Activated CD4-positive, alpha-beta T cell treated with anti-CD3 and anti-CD28 coated beads, Interleukin-2, amount 50 U/mL, for 16 hours (primary cell): Measurements from ENCODE around the gene ME1.

ENCODE experiments used
- DNase-seq: peaks from one replicate; pipeline ENCODE4 v3.0.0-alpha.2; 2020

The ME1 gene

GRCh38 chr6:83185096-83185495 is 245.8 kb downstream of the ME1 start:
- DNase-seq, result no peak

- DNase-seq, result no peak
Observed at GRCh38 chr6:83183082-83183828, 247.6 kb downstream of the ME1 start.

DNA sequence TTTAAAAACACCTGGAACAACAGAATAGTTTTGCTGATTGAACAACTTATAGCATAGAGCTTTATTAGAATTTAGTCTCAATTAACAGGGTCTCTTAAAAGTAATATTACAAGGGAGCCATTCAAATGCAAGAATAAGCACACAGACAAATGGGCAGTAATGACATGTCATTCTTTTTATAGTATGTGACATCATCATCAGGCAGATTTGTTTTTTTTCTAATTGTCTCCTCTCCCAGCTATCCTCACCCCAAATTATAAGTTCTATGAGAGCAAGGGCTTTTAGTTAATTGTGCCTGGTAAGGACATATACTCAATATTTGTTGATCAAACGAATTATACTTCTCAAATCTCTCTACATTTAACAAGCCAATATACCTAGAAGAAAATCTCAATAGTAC is 248.7 kb downstream of the ME1 start:
- no peak for DNase-seq

- DNase-seq, result no peak
Observed at GRCh38 chr6:83180426-83180950, 250.4 kb downstream of the ME1 start.

DNA sequence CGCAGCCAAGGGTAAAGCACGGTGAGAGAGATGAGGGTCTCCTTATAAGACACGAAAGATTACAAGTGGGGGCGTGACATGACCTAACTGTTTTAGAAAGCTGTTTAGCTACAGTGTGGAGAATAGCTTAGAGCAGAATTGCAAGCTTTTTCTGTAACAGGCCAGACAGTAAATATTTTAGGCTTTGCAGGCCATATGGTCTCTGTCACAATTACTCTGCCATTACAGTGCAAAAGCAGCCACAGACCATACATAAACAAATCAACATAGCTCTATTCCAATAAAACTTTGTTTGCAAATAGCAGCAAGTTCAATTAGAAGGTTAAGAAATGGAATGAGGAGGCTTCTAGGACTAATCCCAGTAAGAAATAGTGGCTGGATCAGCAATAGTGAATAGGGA is 254.6 kb downstream of the ME1 start:
- no peak for DNase-seq

DNA sequence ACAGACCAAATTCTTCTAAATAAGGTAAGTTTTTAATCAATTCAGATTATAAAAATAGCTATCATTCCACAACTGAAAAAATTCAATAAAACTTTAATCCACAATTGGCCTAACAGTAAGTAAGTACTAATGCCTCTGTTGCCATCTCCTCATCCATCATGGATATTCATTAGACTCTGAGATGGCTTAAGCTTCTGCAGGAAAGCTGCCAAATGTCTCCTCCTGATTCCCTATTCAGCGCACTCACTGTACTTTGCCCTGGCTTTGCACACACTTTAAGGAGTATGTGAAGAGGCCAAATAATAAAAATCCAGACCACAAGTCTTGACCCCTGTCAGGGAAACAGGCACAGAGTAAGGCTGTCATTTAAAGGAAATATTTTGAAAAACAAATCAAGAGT is 261.3 kb downstream of the ME1 start:
- DNase-seq, result no peak

DNA sequence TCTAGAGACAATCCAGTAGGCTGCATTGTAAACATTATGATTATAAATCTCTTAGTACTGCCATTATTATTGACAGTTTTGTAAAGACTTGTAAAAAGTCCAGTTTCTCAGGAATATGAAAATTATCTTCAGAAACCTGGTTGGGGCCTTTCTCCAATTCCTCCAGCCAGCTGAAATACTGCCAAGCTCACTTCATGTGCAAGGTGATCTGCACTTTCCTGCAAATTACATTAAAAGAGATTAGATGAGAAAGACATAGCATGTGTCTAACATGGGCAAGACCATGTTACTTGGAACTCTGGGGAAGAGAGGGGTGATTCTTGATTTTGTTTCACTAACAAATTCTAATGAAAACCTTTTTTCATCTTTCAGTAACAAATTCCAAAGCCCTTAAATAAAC is 261.7 kb downstream of the ME1 start:
- DNase-seq, result no peak

DNA sequence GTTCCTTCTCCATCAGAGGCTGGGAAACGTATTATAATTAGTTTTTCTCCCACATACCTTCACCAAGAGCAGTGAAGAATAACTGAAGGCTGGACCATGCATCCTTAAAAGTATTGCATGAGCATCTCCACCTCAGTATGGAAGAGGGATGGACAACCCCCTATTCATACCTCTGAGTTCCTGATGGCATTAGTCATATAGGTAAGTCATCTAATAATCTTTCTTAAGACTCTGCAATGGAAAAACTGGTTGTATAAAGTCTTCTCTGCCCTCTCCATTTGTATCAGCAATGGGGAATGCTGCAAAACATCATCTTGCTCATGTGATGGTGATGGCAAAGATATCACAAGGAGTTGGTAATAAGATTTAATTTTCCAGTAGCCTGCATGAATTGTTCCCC is 262.3 kb downstream of the ME1 start:
- DNase-seq, result no peak

- DNase-seq, result no peak
Observed at GRCh38 chr6:83167726-83168278, 263.0 kb downstream of the ME1 start.
